H9 (cell line): ENCODE results near the gene SLC16A11. TPM values are rescaled to one million over a fixed set of nuclear protein-coding genes. Genes with fewer than 3 reads are reported as not detected.

ENCODE experiments used
- DNase-seq: peaks from one replicate; pipeline ENCODE4 v3.0.0-alpha.2; 2017
- H2AFZ ChIP-seq: one replicate; pipeline ENCODE4 v1.6.1; 2013; ENCODE audit warnings: mild to moderate bottlenecking, low read length, control low read depth, moderate library complexity
- H2AK5ac ChIP-seq: 2 replicates; pipeline ENCODE4 v1.6.1; 2013; ENCODE audit warnings: low read length, control low read depth, mixed read lengths; ENCODE audit not compliant: insufficient read length
- H2BK120ac ChIP-seq: one replicate; pipeline ENCODE4 v1.6.1; 2013; ENCODE audit warnings: low read depth, mild to moderate bottlenecking, low read length, control low read depth, inconsistent platforms; ENCODE audit not compliant: poor library complexity, severe bottlenecking
- H2BK12ac ChIP-seq: 2 replicates; pipeline ENCODE4 v1.6.1; 2013; ENCODE audit warnings: low read length, control low read depth, mixed read lengths, low read depth; ENCODE audit not compliant: insufficient read length
- H2BK15ac ChIP-seq: 2 replicates; pipeline ENCODE4 v1.6.1; 2013; ENCODE audit warnings: low read depth, low read length, control low read depth
- H2BK20ac ChIP-seq: one replicate; pipeline ENCODE4 v1.6.1; 2013; ENCODE audit warnings: low read depth, mild to moderate bottlenecking, low read length, control low read depth, inconsistent platforms; ENCODE audit not compliant: poor library complexity, severe bottlenecking
- H2BK5ac ChIP-seq: 2 replicates; pipeline ENCODE4 v1.6.1; 2013; ENCODE audit warnings: low read length, control low read depth, mixed read lengths; ENCODE audit not compliant: insufficient read length
- H3K14ac ChIP-seq: 2 replicates; pipeline ENCODE4 v1.6.1; 2013; ENCODE audit warnings: low read length, control low read depth; ENCODE audit not compliant: insufficient read depth
- H3K18ac ChIP-seq: 2 replicates; pipeline ENCODE4 v1.6.1; 2013; ENCODE audit warnings: low read depth, mild to moderate bottlenecking, mixed read lengths, low read length, control low read depth; ENCODE audit not compliant: insufficient read length
- H3K23ac ChIP-seq: 2 replicates; pipeline ENCODE4 v1.6.1; 2013; ENCODE audit warnings: low read length, control low read depth, mixed read lengths, low read depth; ENCODE audit not compliant: insufficient read length
- H3K23me2 ChIP-seq: 2 replicates; pipeline ENCODE4 v1.6.1; 2013; ENCODE audit warnings: low read depth, mild to moderate bottlenecking, mixed read lengths, low read length, control low read depth; ENCODE audit not compliant: insufficient read length, poor library complexity, severe bottlenecking
- H3K27ac ChIP-seq: 2 replicates; pipeline ENCODE4 v1.5.1; 2013; ENCODE audit warnings: low read length, control low read depth, mixed read lengths, low read depth; ENCODE audit not compliant: insufficient read length
- H3K27me3 ChIP-seq: 2 replicates; pipeline ENCODE4 v1.6.1; 2013; ENCODE audit warnings: low read length, control low read depth, inconsistent platforms; ENCODE audit not compliant: insufficient read depth
- H3K4ac ChIP-seq: 2 replicates; pipeline ENCODE4 v1.6.1; 2013; ENCODE audit warnings: low read depth, mild to moderate bottlenecking, control low read depth, inconsistent platforms, low read length, moderate library complexity
- H3K4me1 ChIP-seq: 2 replicates; pipeline ENCODE4 v1.6.1; 2013; ENCODE audit warnings: low read length, control low read depth, inconsistent platforms; ENCODE audit not compliant: insufficient read depth
- H3K4me2 ChIP-seq: 2 replicates; pipeline ENCODE4 v1.6.1; 2013; ENCODE audit warnings: low read length, control low read depth, mixed read lengths; ENCODE audit not compliant: insufficient read length, insufficient read depth
- H3K56ac ChIP-seq: 2 replicates; pipeline ENCODE4 v1.6.1; 2013; ENCODE audit warnings: low read depth, mild to moderate bottlenecking, mixed read lengths, low read length, control low read depth; ENCODE audit not compliant: insufficient read length
- H3K79me1 ChIP-seq: 2 replicates; pipeline ENCODE4 v1.6.1; 2013; ENCODE audit warnings: low read depth, mild to moderate bottlenecking, moderate library complexity, low read length, control low read depth, inconsistent platforms; ENCODE audit not compliant: insufficient read depth, poor library complexity, severe bottlenecking
- H3K79me2 ChIP-seq: 2 replicates; pipeline ENCODE4 v1.6.1; 2013; ENCODE audit warnings: low read length, control low read depth, inconsistent platforms; ENCODE audit not compliant: insufficient read depth
- H3K9ac ChIP-seq: 2 replicates; pipeline ENCODE4 v1.6.1; 2013; ENCODE audit warnings: low read length, control low read depth, mixed read lengths; ENCODE audit not compliant: insufficient read length; ENCODE audit errors: extremely low read depth
- H3K9me3 ChIP-seq: one replicate; pipeline ENCODE4 v1.6.1; 2013; ENCODE audit warnings: low read depth, low read length, inconsistent platforms; ENCODE audit not compliant: control insufficient read depth
- H3T11ph ChIP-seq: one replicate; pipeline ENCODE4 v1.6.1; 2013; ENCODE audit warnings: mild to moderate bottlenecking, low read length, control low read depth, inconsistent platforms
- H4K20me1 ChIP-seq: one replicate; pipeline ENCODE4 v1.6.1; 2013; ENCODE audit not compliant: control insufficient read depth, insufficient read length, insufficient read depth
- H4K5ac ChIP-seq: 2 replicates; pipeline ENCODE4 v1.6.1; 2013; ENCODE audit warnings: low read depth, mild to moderate bottlenecking, mixed read lengths, low read length, control low read depth; ENCODE audit not compliant: insufficient read length
- H4K8ac ChIP-seq: replicated peaks from 2 replicates; pipeline ENCODE4 v1.6.1; 2013; ENCODE audit warnings: low read length, control low read depth, mixed read lengths, low read depth; ENCODE audit not compliant: insufficient read length
- H4K91ac ChIP-seq: 2 replicates; pipeline ENCODE4 v1.6.1; 2013; ENCODE audit warnings: low read depth, mild to moderate bottlenecking, moderate library complexity, mixed read lengths, low read length, control low read depth; ENCODE audit not compliant: insufficient read length
- H3K27ac Mint-ChIP-seq, 3 experiments: 2 replicates in 2 of 3; 3 replicates in 1 of 3; pipeline ENCODE4 v1.8.0; 2020 to 2021; ENCODE audit warnings: mixed read lengths in 3 of 3, mild to moderate bottlenecking in 1 of 3, moderate library complexity in 1 of 3
- H3K27me3 Mint-ChIP-seq: 2 replicates; pipeline ENCODE4 v1.8.0; 2021; ENCODE audit warnings: low read depth, mild to moderate bottlenecking, moderate library complexity, mixed read lengths
- H3K36me3 Mint-ChIP-seq, 3 experiments: 2 replicates in 2 of 3; 3 replicates in 1 of 3; pipeline ENCODE4 v1.8.0; 2020 to 2021; ENCODE audit warnings: low read depth in 3 of 3, mixed read lengths in 3 of 3; ENCODE audit not compliant: insufficient read depth in 1 of 3
- H3K4me1 Mint-ChIP-seq, 2 experiments: 2 replicates each; pipeline ENCODE4 v1.8.0; 2020; ENCODE audit warnings: mixed read lengths in 2 of 2
- H3K4me3 Mint-ChIP-seq, 2 experiments: 2 replicates in 1 of 2; 3 replicates in 1 of 2; pipeline ENCODE4 v1.8.0; 2020 to 2021; ENCODE audit warnings: mild to moderate bottlenecking in 2 of 2, mixed read lengths in 2 of 2, moderate library complexity in 1 of 2
- H3K9me3 Mint-ChIP-seq, 2 experiments: 2 replicates in 1 of 2; 3 replicates in 1 of 2; pipeline ENCODE4 v1.8.0; 2020; ENCODE audit warnings: mild to moderate bottlenecking in 2 of 2, mixed read lengths in 2 of 2, moderate library complexity in 1 of 2
- WGBS: extraction: QIAGEN DNeasy Blood & Tissue Kit; methylation state at CpG from one replicate; pipeline ENCODE4 v1.1.7; 2013; ENCODE audit warnings: missing lambda C conversion rate, low lambda C conversion rate, mixed read lengths; ENCODE audit not compliant: insufficient read length; ENCODE audit errors: extremely low coverage; 5-methylcytosine and 5-hydroxymethylcytosine counted together
- total RNA-seq: library from RNA; stranded (reverse); gene quantifications from 2 replicates; pipeline ENCODE4 v1.2.1, GENCODE V29; 2021
- TF ChIP-seq, protein P1 (sequence below): fragments of 200-600 bp; sonication (generic); conservative IDR thresholded peaks from 3 replicates; pipeline ENCODE4 v1.8.0; 2021; ENCODE audit warnings: antibody characterized with exemption, mild to moderate bottlenecking

SLC16A11 gene
- total RNA-seq, 1 experiment from 2014 or later: 0.13 TPM

- Histone ChIP-seq H4K91ac (no peak overlapping the region), H4K20me1 (no peaks in the 10 kb centered on the region), H3K9me3 (no peaks in the 10 kb centered on the region), H2BK20ac (no peak overlapping the region), H3K27me3 (no peaks in the 10 kb centered on the region), H3T11ph (no peak overlapping the region), H2BK5ac (no peak overlapping the region), H3K27ac (no peak overlapping the region), H2BK15ac (no peak overlapping the region), H3K18ac (no peak overlapping the region), H3K23me2 (peaks cover 13% of the 10 kb centered on the region), H3K56ac (no peak overlapping the region), H2AFZ (no peak overlapping the region), H3K79me2 (no peaks in the 10 kb centered on the region; the same call in 1 of the 2 replicates), H3K9ac (no peak overlapping the region), H3K4me1 (no peaks in the 10 kb centered on the region), H3K23ac (no peak overlapping the region), H3K4me2 (peak overlapping the region; percentile 70), H2BK12ac (no peak overlapping the region), H3K79me1 (peaks cover 11% of the 10 kb centered on the region), H3K4ac (no peak overlapping the region), H3K14ac (no peak overlapping the region), H4K8ac (no peak overlapping the region), H4K5ac (no peak overlapping the region), H2AK5ac (no peak overlapping the region), H2BK120ac (no peak overlapping the region)
- Mint-ChIP-seq H3K27ac (peak overlapping the region in 1 of 3 experiments; percentile 100; a peak in 2 of 7 replicates), H3K27me3 (no peaks in the 10 kb centered on the region; the same call in 1 of the 2 replicates), H3K4me3 (peak overlapping the region; percentile 93 to 97), H3K36me3 (peaks cover 7 to 12% (median 8%) of the 10 kb centered on the region in 3 experiments; a peak in 5 of 7 replicates), H3K4me1 (peaks cover 21 to 35% of the 10 kb centered on the region in 2 experiments), H3K9me3 (no peaks in the 10 kb centered on the region)
- WGBS: no CpG with 5 or more reads among the region's 14 CpGs
- DNase-seq: no peak
- TF ChIP-seq, protein P1, sequence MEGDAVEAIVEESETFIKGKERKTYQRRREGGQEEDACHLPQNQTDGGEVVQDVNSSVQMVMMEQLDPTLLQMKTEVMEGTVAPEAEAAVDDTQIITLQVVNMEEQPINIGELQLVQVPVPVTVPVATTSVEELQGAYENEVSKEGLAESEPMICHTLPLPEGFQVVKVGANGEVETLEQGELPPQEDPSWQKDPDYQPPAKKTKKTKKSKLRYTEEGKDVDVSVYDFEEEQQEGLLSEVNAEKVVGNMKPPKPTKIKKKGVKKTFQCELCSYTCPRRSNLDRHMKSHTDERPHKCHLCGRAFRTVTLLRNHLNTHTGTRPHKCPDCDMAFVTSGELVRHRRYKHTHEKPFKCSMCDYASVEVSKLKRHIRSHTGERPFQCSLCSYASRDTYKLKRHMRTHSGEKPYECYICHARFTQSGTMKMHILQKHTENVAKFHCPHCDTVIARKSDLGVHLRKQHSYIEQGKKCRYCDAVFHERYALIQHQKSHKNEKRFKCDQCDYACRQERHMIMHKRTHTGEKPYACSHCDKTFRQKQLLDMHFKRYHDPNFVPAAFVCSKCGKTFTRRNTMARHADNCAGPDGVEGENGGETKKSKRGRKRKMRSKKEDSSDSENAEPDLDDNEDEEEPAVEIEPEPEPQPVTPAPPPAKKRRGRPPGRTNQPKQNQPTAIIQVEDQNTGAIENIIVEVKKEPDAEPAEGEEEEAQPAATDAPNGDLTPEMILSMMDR: no peak
These were observed 32.5 kb downstream of the SLC16A11 start for GRCh38 chr17:7011415-7011814.
